Mucosa of rectum (tissue), 2 donors: ENCODE data around the gene PAMR1.

Experiments used
- H3K27ac ChIP-seq, 2 donors: one replicate each; pipeline ENCODE4 v1.7.0; 2013; ENCODE audit warnings: inconsistent platforms in 2 of 2, low read depth in 2 of 2, low read length in 2 of 2
- H3K27me3 ChIP-seq, 2 donors: one replicate each; pipeline ENCODE4 v1.7.0; 2013; ENCODE audit warnings: low read length in 2 of 2; ENCODE audit not compliant: control insufficient read depth in 2 of 2, insufficient read depth in 2 of 2
- H3K36me3 ChIP-seq, 2 donors: one replicate each; pipeline ENCODE4 v1.7.0; 2013; ENCODE audit warnings: low read length in 2 of 2; ENCODE audit not compliant: control insufficient read depth in 2 of 2, insufficient read depth in 2 of 2
- H3K4me1 ChIP-seq, 2 donors: one replicate each; pipeline ENCODE4 v1.7.0; 2013; ENCODE audit warnings: low read length in 2 of 2, mild to moderate bottlenecking in 1 of 2; ENCODE audit not compliant: control insufficient read depth in 2 of 2, insufficient read depth in 2 of 2
- H3K4me3 ChIP-seq, 2 donors: one replicate each; pipeline ENCODE4 v1.7.0; 2013; ENCODE audit warnings: low read length in 2 of 2
- H3K9ac ChIP-seq, 2 donors: one replicate each; pipeline ENCODE4 v1.7.0; 2013; ENCODE audit warnings: low read length in 2 of 2, low read depth in 1 of 2, mild to moderate bottlenecking in 1 of 2
- H3K9me3 ChIP-seq, 2 donors: one replicate each; pipeline ENCODE4 v1.7.0; 2013; ENCODE audit warnings: low read length in 2 of 2; ENCODE audit not compliant: control insufficient read depth in 2 of 2
- donor health status: healthy.
- donor health status: Normal muscosa, but diverticular disease.

The PAMR1 gene

DNA sequence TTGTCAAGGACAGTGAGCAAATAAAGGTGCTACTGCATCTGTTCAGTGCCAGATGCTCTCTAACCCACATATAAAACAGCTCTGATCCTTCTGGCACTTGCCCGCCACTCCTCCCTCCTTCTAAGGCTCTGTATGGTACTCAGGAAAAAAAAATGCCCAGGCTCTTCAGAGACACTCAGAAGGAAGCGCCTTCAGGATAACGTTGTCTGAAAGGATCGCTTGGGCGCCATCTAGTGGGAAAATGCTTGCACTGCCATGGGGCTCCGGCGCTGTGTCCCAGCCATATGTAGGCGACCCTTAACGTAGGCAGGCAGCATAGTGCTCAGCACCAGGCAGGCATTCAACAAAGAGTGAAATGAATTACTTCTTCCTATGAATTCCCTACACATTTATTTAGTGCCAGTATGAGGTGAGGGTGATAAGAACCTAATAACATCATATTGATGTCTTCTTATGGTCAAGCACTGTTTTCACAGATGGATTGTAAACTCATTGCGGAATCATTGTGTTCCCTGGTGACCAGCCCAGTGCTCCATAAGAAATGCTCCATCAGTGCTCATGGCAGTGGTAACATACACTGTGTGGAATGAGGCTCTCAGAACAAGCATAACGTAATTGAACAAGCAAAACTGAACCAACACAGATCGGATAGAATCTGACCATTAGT lies 39.6 kb downstream of the PAMR1 start:
- H3K9me3 ChIP-seq = no peaks in the 10 kb centered on the region
- peaks cover 6 to 10% of the 10 kb centered on the region in 2 donors for H3K27me3 ChIP-seq
- no peaks in the 10 kb centered on the region for H3K4me1 ChIP-seq
- no peak overlapping the region for H3K4me3 ChIP-seq
- no peaks in the 10 kb centered on the region for H3K36me3 ChIP-seq
- no peak overlapping the region for H3K27ac ChIP-seq
- no peak overlapping the region for H3K9ac ChIP-seq

DNA sequence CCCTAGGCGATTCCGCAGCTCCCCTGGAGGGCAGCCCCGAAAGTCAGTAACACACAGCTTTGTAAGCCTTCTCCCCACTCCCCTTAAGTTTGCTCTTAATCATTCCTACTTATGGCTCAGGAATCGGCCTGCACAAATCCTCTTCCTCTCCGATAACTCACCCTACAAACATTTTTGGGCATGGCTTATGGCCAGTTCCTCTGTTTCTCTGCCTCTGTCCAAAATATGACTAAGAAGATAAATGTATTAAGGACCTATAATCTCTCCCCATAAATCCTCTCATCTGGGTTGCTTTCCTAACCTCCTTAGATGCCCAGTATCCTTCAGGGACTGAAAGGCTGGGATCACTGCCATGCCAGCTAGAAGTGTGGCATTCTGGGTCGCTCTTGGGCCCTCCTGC lies 41.0 kb downstream of the PAMR1 start:
- Histone ChIP-seq H3K4me1 (no peaks in the 10 kb centered on the region), H3K4me3 (no peak overlapping the region), H3K9ac (no peak overlapping the region), H3K36me3 (no peaks in the 10 kb centered on the region), H3K27ac (no peak overlapping the region), H3K27me3 (peaks cover 0 to 4% of the 10 kb centered on the region in 2 donors), H3K9me3 (no peaks in the 10 kb centered on the region)

DNA sequence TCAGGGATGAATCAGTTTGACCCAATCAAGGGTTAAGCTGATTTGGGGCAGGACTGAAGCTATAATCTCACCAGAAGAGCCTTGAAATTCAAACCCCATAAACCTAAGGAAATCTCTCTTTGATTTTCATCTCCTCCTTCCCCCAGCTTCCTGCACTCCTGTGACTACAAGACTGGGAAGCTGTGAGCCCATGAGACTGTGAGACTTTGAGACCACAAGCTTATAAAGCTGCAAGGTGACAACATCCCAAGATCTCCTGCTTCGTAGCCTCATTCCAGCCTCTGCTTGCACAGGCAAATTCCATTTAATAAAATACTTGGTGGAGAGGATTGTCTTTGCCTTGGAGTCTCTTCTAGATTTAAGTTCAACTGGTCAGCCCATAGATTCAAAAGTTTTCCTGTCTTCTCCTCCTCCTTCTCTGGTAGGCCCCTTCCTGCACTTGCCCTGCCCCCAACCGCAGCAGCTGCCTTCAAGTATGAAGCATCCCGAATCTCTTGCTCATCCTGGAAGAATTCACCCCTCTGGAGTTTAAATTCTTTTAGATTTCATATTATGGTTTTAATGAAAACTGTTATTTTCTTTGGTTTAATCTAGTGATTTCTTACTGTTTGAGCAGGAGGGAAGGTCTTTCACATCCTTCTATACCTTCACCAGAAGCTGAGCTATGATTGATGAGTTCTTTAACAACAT lies 42.1 kb downstream of the PAMR1 start:
- no peaks in the 10 kb centered on the region for H3K9me3 ChIP-seq
- H3K36me3 ChIP-seq = no peaks in the 10 kb centered on the region
- H3K27me3 ChIP-seq = peaks cover 0 to 4% of the 10 kb centered on the region in 2 donors
- H3K9ac ChIP-seq = no peak overlapping the region
- peaks cover 0 to 3% of the 10 kb centered on the region in 2 donors for H3K4me1 ChIP-seq
- no peak overlapping the region for H3K4me3 ChIP-seq
- no peak overlapping the region for H3K27ac ChIP-seq

DNA sequence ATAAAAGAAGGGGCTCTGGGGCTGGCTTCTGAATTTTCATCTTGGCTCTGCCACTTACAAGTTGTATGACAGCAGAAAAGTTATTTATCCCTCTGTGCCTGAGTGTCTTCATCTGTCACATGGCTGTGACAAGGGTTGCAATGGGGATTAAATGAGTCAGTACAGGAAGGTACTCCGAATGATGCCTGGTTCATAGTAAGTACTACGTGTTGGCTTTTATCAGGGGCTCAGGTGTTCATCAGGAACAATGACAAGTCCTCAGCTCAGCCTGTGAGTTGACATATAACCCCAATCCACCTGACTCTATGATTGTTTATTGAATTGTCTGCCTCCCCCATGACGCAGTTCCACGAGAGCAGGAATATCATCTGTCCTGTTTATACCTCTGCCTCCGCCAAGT lies 45.7 kb downstream of the PAMR1 start:
- Histone ChIP-seq H3K27ac (no peak overlapping the region), H3K9ac (no peak overlapping the region), H3K4me3 (no peak overlapping the region), H3K36me3 (no peaks in the 10 kb centered on the region), H3K27me3 (no peaks in the 10 kb centered on the region), H3K4me1 (peaks cover 1 to 3% of the 10 kb centered on the region in 2 donors), H3K9me3 (no peaks in the 10 kb centered on the region)

DNA sequence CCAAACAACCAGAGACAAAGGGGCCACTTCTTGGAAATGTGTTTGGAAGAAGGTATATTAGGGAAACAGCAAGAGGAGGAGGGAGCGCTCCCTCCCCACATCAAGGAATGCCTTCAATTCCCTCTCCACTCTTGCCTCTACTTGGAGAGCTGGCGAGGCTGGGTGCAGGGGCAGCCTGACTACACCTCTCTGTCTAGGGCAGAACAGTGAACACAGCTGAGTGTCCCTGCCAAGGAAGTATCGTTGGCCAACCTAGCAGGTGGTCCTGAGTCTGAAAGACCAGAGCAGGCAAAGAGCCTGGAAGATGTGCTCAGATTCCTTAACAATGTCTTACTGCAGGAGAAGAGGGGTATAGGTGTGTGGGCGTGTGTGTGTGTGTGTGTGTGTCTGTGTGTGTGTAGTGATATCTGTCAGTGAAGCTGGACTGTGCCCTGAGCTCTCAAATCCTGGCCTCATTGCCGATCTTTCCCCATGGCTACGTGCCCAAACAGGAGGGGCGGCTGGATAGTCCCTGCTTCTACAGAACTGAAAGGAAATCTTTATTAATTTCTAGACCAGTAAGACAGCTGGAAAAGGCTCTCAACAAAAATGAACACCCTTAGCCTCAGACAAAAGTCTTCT lies 46.8 kb downstream of the PAMR1 start:
- Histone ChIP-seq H3K27me3 (no peaks in the 10 kb centered on the region), H3K36me3 (no peaks in the 10 kb centered on the region), H3K9me3 (no peaks in the 10 kb centered on the region), H3K4me1 (peaks cover 3 to 4% of the 10 kb centered on the region in 2 donors), H3K9ac (no peak overlapping the region), H3K27ac (no peak overlapping the region), H3K4me3 (no peak overlapping the region)

DNA sequence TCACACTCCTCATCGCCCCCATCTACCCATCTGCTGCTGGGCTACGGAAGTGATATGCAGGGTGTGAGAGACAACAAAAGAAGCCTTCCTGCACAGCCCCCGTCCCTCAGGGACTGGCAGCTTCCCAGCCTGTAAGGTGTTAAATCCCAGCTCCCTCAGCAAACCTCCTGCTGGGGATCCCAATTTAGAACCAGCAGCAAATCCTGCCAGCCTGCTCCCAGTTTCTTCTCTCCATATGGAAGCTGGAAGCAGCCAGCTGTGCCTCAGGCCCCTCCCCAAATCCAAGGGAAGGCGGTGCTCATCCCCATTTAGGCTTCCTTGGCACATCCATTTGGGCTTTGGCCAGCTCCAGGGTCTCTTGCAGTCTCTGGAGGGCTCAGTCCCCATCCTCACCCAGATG lies 47.5 kb downstream of the PAMR1 start:
- no peaks in the 10 kb centered on the region for H3K36me3 ChIP-seq
- no peaks in the 10 kb centered on the region for H3K27me3 ChIP-seq
- no peak overlapping the region for H3K4me3 ChIP-seq
- H3K27ac ChIP-seq = no peak overlapping the region
- H3K9ac ChIP-seq = no peak overlapping the region
- peaks cover 3 to 4% of the 10 kb centered on the region in 2 donors for H3K4me1 ChIP-seq
- H3K9me3 ChIP-seq = no peaks in the 10 kb centered on the region

DNA sequence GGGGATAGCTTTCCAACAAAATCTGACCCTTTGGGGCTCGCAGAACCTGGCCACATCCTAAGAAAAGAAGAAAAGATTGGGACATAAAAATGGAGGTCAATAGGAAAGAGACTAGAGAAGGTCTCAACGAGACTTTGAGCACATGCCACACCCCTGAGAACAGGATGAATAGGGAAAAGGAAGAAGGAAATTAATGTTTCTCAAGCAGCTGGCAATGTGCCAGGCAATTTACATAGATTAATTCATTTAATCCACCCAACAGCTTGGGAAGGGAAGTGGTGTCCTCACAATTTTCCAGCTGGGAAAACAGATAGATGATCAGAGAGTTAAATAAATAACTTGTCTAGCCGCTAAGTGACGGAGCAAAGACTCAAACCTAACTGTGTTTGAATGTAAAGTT lies 50.7 kb downstream of the PAMR1 start:
- peaks cover 3 to 4% of the 10 kb centered on the region in 2 donors for H3K4me1 ChIP-seq
- no peak overlapping the region for H3K9ac ChIP-seq
- no peak overlapping the region for H3K4me3 ChIP-seq
- peaks cover 0 to 2% of the 10 kb centered on the region in 2 donors for H3K27me3 ChIP-seq
- no peaks in the 10 kb centered on the region for H3K36me3 ChIP-seq
- H3K27ac ChIP-seq = no peak overlapping the region
- no peaks in the 10 kb centered on the region for H3K9me3 ChIP-seq

DNA sequence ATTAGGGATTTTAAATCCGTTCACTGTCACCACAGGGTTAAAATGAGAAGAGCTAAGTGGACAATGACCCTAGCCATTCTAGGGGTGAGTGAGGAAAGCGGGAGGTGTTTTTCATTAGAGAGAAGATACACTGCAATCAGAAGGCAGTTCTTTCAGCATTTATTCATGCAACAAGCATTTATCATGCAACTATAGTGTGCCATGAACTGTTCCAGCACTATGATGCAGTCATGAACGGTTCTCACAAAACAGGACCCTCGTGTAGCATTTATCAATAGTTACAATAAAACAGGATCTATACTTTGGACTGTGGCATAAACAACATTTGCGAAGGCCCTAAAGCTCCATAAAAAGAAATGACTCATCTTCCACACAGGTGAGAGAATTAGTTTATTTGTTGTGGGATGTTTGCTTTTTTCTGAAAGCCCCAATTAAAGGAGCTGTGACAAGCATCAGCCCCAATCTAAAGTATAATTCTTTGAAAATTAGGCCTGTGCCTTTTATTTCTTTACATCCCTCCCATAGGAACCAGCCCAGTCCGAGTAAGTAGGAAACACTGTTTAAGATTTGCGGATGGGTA lies 51.5 kb downstream of the PAMR1 start:
- Histone ChIP-seq H3K4me1 (peaks cover 3 to 4% of the 10 kb centered on the region in 2 donors), H3K4me3 (no peak overlapping the region), H3K27ac (no peak overlapping the region), H3K9me3 (no peaks in the 10 kb centered on the region), H3K36me3 (no peaks in the 10 kb centered on the region), H3K9ac (no peak overlapping the region), H3K27me3 (peaks cover 0 to 2% of the 10 kb centered on the region in 2 donors)

DNA sequence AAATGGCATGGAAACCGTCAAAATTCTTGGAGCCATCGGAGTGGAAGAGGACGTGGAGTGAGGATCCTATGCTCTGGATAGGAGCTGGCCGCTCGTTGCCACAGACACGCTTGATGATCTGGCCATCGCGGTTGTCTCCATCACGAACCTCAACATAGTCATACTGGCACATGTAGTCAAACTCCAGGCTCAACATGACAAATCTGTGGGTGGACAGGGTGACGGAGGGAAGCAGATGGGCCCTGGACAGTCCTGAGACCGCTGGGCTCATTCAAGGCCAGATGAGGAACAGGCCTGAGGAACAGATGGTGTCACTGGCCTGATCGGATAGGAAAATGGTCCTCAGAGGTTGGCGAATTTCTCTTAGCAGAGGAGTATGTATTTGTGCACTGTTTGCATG lies 54.8 kb downstream of the PAMR1 start:
- no peaks in the 10 kb centered on the region for H3K9me3 ChIP-seq
- H3K36me3 ChIP-seq = no peaks in the 10 kb centered on the region
- H3K4me3 ChIP-seq = no peak overlapping the region
- peaks cover 0 to 4% of the 10 kb centered on the region in 2 donors for H3K4me1 ChIP-seq
- no peak overlapping the region for H3K9ac ChIP-seq
- H3K27ac ChIP-seq = no peak overlapping the region
- peaks cover 0 to 2% of the 10 kb centered on the region in 2 donors for H3K27me3 ChIP-seq

DNA sequence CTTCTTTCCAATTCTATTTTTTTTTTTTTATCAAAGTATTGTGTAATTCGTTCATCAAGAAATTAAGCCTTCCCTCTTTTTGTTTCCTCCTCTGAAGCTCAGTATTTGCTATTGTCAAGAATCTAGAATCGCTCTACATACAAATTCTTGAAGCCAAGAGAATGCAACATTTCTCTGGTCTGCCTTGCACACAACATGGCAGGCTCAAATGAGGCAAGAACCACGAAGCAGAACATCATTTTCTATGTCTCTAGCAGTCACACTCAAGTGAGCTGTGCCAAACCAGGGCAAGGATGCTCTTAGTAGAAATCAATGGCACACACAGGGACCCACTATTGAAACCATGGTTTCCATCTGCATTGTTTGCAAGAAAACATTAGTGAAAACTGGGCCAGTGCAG lies 59.4 kb downstream of the PAMR1 start:
- Histone ChIP-seq H3K4me1 (no peaks in the 10 kb centered on the region), H3K9me3 (no peaks in the 10 kb centered on the region), H3K27me3 (peaks cover 0 to 2% of the 10 kb centered on the region in 2 donors), H3K9ac (no peak overlapping the region), H3K27ac (no peak overlapping the region), H3K36me3 (no peaks in the 10 kb centered on the region), H3K4me3 (no peak overlapping the region)
